T47D (cell line): ENCODE measurements around the gene SUSD6.
A peak's percentile ranks its signal among the peaks of the same experiment; 100 is the strongest.

Experiments
- DNase-seq, 2 experiments: peaks; one replicate each; pipeline versions ENCODE4 v3.0.0 to v3.0.0-alpha.2; 2011 to 2012; ENCODE audit warnings: low read depth in 1 of 2, low spot score in 1 of 2
- JUND ChIP-seq: IDR thresholded peaks from 2 replicates; pipeline ENCODE4 v1.6.1; 2012; ENCODE audit warnings: low read depth
- in situ Hi-C: cut with HindIII; loops from 2 replicates; pipeline ENCODE4 v1.10.0; 2016; ENCODE audit warnings: low sequenced_read_pairs, low pct_unique_long_range_greater_than_20kb

The SUSD6 gene, protein sequence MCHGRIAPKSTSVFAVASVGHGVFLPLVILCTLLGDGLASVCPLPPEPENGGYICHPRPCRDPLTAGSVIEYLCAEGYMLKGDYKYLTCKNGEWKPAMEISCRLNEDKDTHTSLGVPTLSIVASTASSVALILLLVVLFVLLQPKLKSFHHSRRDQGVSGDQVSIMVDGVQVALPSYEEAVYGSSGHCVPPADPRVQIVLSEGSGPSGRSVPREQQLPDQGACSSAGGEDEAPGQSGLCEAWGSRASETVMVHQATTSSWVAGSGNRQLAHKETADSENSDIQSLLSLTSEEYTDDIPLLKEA

DNA sequence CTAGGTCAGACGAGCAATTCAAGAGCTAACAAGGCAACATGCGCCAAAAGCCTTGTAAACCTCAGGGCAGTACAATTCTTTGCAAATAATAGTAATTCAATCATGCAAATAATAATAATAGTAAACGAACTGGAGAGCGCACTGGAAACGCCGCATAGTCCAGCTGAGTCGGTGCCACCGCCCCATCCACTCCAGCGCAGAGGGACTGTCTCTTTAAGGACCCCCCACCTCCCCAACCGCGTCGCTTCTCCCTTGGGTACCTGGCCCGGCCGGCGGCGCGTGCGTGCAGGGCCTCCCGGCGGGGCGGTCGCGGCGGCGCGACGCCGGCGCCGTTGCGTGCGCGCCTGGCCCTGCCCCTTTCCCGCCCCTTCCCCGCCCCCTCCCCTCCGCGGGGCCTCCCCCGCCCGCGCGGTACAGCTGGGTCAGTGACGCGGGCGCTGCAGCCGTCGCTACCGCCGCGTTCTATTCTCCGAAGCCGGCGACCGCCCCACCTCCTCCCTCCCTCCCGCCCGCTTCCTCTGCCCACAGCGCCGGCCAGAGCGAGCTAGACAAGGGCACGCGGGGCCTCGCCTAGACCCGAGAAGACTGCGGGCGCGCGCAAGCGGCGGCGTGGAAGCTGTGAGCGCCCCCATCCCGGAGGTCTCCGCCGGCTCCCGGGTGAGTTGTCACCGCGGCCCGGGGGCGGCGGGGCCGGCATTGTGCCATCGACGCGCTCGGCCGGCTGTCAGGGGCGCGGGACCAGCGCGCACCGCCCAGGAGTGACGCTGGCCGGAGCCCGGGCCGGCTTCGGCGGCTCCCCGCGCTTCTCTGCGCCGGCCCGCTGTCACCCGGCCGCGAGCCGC is at the start of gene SUSD6:
Gene SUSD6 (plus strand): TSS at position 425 of the 842 bp plus-strand sequence. CDS start 46,997 bp downstream, outside the sequence.
- peak; percentile 88 to 95 for DNase-seq
- no peak for TF ChIP-seq JUND
- in situ Hi-C loops: no loop called here

GRCh38 chr14:69561893-69562292 is 49.5 kb upstream of the SUSD6 start:
- no peak for TF ChIP-seq JUND
- in situ Hi-C loops: no loop called here

DNA sequence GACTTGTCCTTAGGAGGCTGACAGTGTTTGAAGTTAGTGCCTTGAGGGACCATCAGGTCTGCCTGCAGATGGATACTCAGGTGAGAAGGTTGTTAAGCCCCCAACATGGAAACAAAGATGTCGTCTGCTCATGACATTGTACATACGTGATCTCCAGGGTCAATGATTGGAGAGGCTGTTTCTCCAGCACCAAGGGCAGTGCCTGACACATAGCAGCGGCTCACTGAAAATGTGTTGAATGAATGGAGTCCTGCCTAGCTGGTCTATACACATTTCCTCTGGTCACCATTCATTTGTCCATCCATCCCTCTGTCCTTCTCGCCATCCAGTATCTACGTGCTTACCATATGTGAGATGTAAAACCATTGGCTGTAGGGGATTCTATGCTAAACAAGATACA is 43.8 kb upstream of the SUSD6 start:
- no peak for TF ChIP-seq JUND
- in situ Hi-C loops: no loop called here
- DNase-seq: no peak

More at GRCh38 chr14:69561893-69562292, 49.5 kb upstream of the SUSD6 start:
- DNase-seq: no peak

GRCh38 chr14:69569859-69570258 is 41.5 kb upstream of the SUSD6 start:
- peak in 1 of 2 experiments; percentile 27 for DNase-seq
- in situ Hi-C loops: no loop called here
- TF ChIP-seq JUND: no peak

- no peak for DNase-seq
- in situ Hi-C loops: no loop called here
- TF ChIP-seq JUND: no peak
Observed at GRCh38 chr14:69570836-69571330, 40.5 kb upstream of the SUSD6 start.

GRCh38 chr14:69571449-69572029 is 39.9 kb upstream of the SUSD6 start:
- in situ Hi-C loops: no loop called here
- TF ChIP-seq JUND: no peak
- no peak for DNase-seq

DNA sequence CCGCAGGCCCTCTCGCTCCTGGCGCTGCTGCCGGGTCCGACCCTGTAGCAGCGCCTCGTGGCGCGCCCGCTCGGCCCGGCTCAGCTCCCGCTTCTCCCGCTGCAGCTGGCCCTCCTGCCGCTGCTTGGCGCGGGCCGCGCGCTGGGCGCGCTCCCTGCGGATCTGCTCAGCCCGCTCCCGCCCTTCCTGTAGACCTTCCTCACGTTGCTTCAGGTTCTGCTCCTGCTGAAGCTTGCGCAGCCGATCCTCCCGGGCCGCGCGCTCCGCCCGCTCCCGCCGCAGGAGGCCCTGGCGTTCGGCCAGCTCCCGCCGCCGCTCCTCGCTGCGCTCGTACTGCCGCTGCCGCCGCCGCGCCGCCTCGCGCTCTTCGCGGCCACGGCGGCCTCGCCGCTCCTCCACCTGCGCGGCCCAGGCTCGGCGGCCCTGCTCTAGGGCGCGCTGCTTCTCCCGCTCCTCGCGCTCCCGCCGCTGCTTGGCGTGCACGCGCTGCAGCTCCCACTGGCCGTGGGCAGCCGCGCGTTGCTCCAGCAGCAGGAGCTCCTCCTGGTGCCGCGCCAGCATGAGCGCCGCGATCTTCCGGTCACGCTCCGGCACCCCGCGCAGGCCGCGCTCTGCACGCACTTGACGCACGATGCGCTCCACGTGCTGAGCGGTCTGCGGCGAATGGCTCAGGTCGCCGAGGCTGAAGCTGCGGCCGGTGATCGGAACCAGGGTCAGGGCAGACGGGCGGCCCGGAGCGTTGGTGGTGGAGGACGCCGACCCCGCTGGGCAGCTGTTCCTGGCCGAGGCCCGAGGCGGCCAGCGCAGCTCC is 39.2 kb upstream of the SUSD6 start:
- TF ChIP-seq JUND: no peak
- in situ Hi-C loops: no loop called here
- peak in 1 of 2 experiments; percentile 26 for DNase-seq

GRCh38 chr14:69572841-69573135 is 38.6 kb upstream of the SUSD6 start:
- in situ Hi-C loops: no loop called here
- no peak for TF ChIP-seq JUND
- no peak for DNase-seq

DNA sequence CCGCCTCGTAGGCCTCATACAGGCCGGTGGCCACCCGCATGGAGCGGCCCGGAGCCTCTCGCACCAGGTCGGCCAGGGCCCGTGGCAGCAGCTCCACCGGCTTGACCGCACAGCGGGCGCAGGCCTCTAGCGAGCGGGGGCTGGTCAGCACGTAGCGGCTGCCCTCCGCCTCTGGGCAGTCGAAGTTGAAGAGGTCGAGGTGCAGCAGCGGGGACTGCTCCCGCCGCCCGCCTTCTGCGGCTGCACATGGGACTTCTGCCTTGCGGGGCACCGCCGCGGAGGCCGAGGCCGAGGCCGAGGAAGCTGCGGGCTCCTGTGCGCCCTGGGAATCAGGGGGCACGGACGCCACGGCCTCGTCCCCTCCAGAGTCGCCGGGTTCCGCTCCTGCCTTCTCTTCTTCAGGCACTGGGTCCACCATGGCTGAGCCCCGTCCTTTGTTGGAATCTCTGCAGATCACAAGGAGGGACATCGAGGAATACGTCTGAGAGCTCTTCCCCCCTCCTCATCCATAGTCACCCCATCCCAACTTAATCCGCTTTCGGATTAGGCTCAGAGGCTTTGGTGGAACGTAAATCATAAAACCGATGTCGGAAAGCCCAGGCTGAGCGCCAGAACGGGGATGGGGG is 38.1 kb upstream of the SUSD6 start:
- no peak for TF ChIP-seq JUND
- no peak for DNase-seq

DNA sequence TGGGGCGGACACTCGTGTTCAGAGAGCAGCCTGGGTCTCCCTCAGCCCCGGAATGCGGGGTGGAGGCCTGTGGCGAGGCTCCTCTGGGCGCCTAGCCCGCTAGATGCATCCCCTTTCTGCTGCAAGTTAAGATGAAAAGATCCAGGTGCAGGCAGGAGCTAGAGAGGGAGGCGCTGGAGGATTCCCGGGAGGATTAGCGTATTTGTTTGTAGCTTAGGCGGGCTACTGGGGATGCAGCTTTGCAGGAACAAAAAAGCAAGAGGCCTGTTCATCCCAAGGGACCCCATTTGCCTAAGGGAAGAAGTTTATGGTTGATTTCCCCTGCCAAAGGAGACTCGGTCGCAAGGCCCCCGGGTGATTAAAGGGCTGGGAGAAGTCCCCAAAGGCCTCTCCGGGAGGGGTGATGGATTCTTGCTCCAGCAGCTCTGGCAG is 37.5 kb upstream of the SUSD6 start:
- DNase-seq: peak; percentile 35 to 80
- no peak for TF ChIP-seq JUND
- in situ Hi-C loops: no loop called here

More for the DNA sequence above, 38.1 kb upstream of the SUSD6 start:
- in situ Hi-C loops: no loop called here

GRCh38 chr14:69574263-69574953 is 37.0 kb upstream of the SUSD6 start, which contains the start of gene CCDC177:
Gene CCDC177 (minus strand): TSS chr14:69574871. CDS start chr14:69573622, 1,249 bp downstream.
- in situ Hi-C loops: no loop called here
- peak; percentile 78 to 98 for DNase-seq
- TF ChIP-seq JUND: no peak
